ENCODE results near the gene RALGAPA1.

The RALGAPA1 gene

GRCh38 chr14:35557221-35557747 lies 251.8 kb downstream of the RALGAPA1 start:
- Histone ChIP-seq H3K27me3 (no peaks in the 10 kb centered on the region), H3K9me3 (no peaks in the 10 kb centered on the region), H3K4me1 (ENCODE audit: control insufficient read depth in 1 of 2, insufficient read depth in 1 of 2, low read depth in 1 of 2, low read length in 1 of 2) (no peaks in the 10 kb centered on the region), H3K4me3 (ENCODE audit: low read depth in 1 of 2, low read length in 1 of 2) (no peak overlapping the region), H3K36me3 (no peaks in the 10 kb centered on the region), H3K27ac (no peak overlapping the region)
- no peak for TF ChIP-seq CTCF (IDR thresholded peaks at IDR 0.05)

GRCh38 chr14:35556548-35556947 lies 252.5 kb downstream of the RALGAPA1 start:
- Histone ChIP-seq H3K27me3 (no peaks in the 10 kb centered on the region), H3K4me3 (ENCODE audit: low read depth in 1 of 2, low read length in 1 of 2) (no peak overlapping the region), H3K9me3 (no peaks in the 10 kb centered on the region), H3K4me1 (ENCODE audit: control insufficient read depth in 1 of 2, insufficient read depth in 1 of 2, low read depth in 1 of 2, low read length in 1 of 2) (no peaks in the 10 kb centered on the region), H3K27ac (no peak overlapping the region), H3K36me3 (no peaks in the 10 kb centered on the region)
- TF ChIP-seq CTCF (IDR thresholded peaks at IDR 0.05), result no peak

GRCh38 chr14:35553808-35554207 lies 255.3 kb downstream of the RALGAPA1 start:
- Histone ChIP-seq H3K4me1 (ENCODE audit: control insufficient read depth in 1 of 2, insufficient read depth in 1 of 2, low read depth in 1 of 2, low read length in 1 of 2) (no peaks in the 10 kb centered on the region), H3K27ac (no peak overlapping the region), H3K36me3 (no peaks in the 10 kb centered on the region), H3K27me3 (no peaks in the 10 kb centered on the region), H3K4me3 (ENCODE audit: low read depth in 1 of 2, low read length in 1 of 2) (no peak overlapping the region), H3K9me3 (no peaks in the 10 kb centered on the region)
- TF ChIP-seq CTCF (IDR thresholded peaks at IDR 0.05), result no peak

- Histone ChIP-seq H3K9me3 (no peaks in the 10 kb centered on the region), H3K36me3 (no peaks in the 10 kb centered on the region), H3K27me3 (no peaks in the 10 kb centered on the region), H3K4me1 (ENCODE audit: control insufficient read depth in 1 of 2, insufficient read depth in 1 of 2, low read depth in 1 of 2, low read length in 1 of 2) (no peaks in the 10 kb centered on the region), H3K4me3 (ENCODE audit: low read depth in 1 of 2, low read length in 1 of 2) (no peak overlapping the region), H3K27ac (no peak overlapping the region)
- no peak for TF ChIP-seq CTCF (IDR thresholded peaks at IDR 0.05)
These were observed 258.0 kb downstream of the RALGAPA1 start for GRCh38 chr14:35551081-35551480.

GRCh38 chr14:35549551-35549950 lies 259.5 kb downstream of the RALGAPA1 start:
- H3K4me3 ChIP-seq (ENCODE audit: low read depth in 1 of 2, low read length in 1 of 2), result no peak overlapping the region
- no peak for TF ChIP-seq CTCF (IDR thresholded peaks at IDR 0.05)
- H3K36me3 ChIP-seq, result no peaks in the 10 kb centered on the region
- no peaks in the 10 kb centered on the region for H3K4me1 ChIP-seq (ENCODE audit: control insufficient read depth in 1 of 2, insufficient read depth in 1 of 2, low read depth in 1 of 2, low read length in 1 of 2)
- H3K27ac ChIP-seq, result no peak overlapping the region
- H3K9me3 ChIP-seq, result no peaks in the 10 kb centered on the region
- H3K27me3 ChIP-seq, result no peaks in the 10 kb centered on the region

GRCh38 chr14:35543006-35543405 lies 266.1 kb downstream of the RALGAPA1 start:
- no peak overlapping the region for H3K4me3 ChIP-seq (ENCODE audit: low read depth in 1 of 2, low read length in 1 of 2)
- TF ChIP-seq CTCF (IDR thresholded peaks at IDR 0.05), result no peak
- no peaks in the 10 kb centered on the region for H3K27me3 ChIP-seq
- no peaks in the 10 kb centered on the region for H3K36me3 ChIP-seq
- no peaks in the 10 kb centered on the region for H3K4me1 ChIP-seq (ENCODE audit: control insufficient read depth in 1 of 2, insufficient read depth in 1 of 2, low read depth in 1 of 2, low read length in 1 of 2)
- no peaks in the 10 kb centered on the region for H3K9me3 ChIP-seq
- H3K27ac ChIP-seq, result no peak overlapping the region

Data from neutrophil (primary cell).